GM19324 (cell line): ENCODE results near the gene NUB1.

Source experiments
- ATAC-seq: cut with Tn5 transposase; IDR thresholded peaks from one replicate; pipeline ENCODE4 v1.9.1; 2021; ENCODE audit warnings: mild to moderate bottlenecking, moderate library complexity; ENCODE audit not compliant: unreplicated experiment, low FRiP score

NUB1 gene

DNA sequence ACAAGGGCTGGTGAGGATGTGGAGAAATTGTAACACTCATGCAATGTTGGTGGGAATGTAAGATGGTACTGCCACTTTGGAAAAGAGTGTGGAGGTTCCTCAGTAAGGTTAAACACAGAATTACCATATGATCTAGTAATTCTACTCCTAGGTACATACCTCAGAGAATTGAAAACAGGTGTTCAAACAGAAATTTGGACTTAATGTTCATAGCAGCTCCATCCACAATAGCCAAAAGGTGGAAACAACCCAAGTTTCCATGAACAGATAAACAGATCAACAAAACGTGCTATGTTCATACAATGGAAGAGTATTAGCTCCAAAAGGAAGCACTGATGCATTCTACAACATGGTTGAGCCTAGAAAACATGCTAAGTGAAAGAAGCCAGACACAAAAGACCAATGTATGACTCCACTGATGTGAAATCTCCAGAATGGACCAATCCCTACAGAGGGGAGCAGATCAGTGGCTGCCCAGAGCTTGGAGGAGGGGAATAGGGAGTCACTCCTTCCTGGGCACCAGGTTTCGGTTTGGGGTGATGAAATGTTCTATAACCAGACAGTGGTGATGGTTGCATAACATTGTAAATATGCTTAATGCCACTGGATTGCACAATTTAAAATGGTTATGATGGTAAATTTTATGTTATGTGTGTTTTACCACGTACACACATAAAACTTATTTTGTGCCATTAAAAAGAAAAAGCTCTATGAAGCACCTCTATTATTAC is 73.9 kb downstream of the NUB1 start:
- ATAC-seq: no peak

- ATAC-seq: no peak
These were observed 74.7 kb downstream of the NUB1 start for GRCh38 chr7:151416112-151416940.

- no peak for ATAC-seq
These were observed 75.3 kb downstream of the NUB1 start for GRCh38 chr7:151416941-151417315.

DNA sequence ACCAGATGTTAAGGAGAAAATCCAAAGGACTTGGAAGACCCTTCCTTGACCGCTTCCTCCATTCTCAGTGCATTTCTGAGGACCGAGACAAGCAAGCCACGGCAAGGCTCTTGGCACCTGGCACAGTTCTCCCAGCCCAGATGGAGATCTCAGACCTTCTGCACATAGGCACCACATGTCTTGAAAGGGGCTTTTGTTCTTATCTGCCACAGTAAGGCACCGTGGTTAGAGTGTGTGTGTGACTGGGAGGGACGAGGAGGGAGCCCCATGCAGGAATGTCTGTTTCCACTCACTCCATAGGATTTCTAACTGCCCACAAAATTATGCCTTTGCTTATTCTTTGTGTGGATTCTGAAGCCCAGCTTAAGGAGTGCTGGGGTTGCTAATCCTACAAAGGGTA is 78.5 kb downstream of the NUB1 start:
- ATAC-seq: no peak

GRCh38 chr7:151422212-151422611 is 80.6 kb downstream of the NUB1 start:
- no peak for ATAC-seq

DNA sequence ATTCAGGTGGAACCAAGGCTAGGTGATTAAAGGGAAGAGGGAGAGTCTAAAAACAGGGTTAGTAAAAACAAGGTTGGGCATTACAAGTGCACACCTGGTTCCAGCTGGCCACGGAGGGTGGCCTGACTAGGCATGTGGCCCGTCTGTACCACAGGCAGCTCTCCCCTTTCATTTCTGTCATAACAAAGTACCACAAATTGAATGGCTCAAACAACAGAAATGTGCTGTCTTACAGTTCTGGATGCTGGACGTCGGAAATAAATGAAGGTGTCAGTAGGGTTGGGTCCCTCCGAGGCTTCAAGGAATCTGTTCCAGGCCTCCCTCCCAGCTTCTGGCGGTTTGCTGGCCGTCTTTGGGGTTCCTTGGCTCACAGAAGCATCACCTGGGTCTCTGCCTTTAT is 81.6 kb downstream of the NUB1 start:
- ATAC-seq: no peak

DNA sequence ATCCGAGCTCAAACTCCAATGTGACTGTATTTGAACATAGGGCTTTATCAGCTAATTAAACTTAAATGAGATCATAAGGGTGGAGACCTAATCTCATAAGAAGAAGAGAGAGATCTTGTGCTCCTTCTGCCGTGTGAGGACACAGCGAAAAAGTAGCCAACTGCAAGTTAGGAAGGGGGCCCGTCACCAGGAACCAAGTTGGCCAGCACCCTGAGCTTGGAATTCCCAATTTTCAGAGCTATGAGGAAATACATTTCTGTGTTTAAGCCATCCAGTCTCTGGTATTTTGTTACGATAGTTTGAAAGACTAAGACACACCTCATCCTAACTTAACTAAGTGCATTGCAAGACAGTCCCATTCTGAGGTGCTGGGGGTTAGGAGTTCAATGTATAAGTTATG is 82.3 kb downstream of the NUB1 start:
- no peak for ATAC-seq

GRCh38 chr7:151424799-151425198 is 83.2 kb downstream of the NUB1 start:
- ATAC-seq: no peak

- ATAC-seq: no peak
These were observed 84.2 kb downstream of the NUB1 start for GRCh38 chr7:151425670-151426440.

DNA sequence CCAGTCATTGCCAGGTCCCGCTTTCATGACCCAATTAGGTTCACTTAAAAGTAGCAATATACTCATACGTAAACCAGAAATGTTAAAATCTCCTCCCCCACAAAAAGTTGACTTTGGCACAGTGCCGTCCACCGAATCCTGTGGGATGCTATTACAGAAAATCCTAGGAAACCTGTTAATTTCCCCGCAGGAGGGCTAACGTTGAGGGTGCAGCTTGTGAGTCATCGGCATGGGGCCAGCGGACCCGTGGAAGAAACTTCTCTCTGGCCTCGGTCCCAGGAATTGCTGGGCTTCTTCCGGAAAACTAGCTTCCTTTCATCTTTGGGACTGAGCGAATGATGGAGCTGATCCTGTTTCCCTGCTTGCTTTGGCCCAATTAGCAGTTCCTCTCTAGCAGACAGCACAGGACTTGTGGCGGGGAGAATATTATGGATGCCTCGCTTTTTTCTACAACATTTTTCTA is 84.9 kb downstream of the NUB1 start:
- ATAC-seq: no peak

DNA sequence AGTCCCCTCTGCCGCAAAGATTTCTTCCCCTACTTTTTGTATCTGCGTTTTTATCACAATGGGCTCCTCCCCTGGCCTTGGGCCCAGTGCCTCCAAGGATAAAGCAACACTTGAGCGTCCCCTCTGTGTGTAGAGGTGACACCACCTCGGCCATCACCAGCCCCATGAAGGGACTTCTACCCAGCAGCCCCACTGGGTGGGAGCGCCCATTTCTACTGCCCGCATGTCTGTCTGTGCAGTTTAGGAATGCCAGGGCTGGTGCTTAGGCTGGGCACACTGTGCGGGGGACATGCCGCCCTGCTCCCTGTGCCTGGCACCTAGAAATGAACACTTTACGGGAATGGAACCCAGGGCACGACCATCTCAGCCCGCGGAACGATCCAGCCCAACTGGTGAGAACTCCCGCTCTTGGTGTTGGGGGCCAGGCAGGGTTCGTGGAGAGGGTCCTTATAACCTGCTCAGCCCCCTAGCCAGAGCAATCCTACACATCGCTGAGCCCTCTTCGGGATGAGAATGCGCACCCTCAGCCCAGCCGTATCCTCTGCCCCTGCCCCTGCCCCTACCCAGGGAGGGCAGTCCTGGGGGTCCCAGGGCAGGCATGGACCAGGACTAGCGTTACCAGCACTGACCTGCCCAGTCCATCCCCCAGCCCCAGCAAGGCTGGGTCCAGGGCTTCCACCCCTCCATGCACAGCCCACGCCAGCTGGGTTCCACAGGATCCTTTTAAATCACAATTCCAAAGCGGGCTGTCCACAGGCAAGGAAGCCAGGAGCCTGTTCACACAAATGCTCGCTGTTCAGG is 85.5 kb downstream of the NUB1 start:
- no peak for ATAC-seq

DNA sequence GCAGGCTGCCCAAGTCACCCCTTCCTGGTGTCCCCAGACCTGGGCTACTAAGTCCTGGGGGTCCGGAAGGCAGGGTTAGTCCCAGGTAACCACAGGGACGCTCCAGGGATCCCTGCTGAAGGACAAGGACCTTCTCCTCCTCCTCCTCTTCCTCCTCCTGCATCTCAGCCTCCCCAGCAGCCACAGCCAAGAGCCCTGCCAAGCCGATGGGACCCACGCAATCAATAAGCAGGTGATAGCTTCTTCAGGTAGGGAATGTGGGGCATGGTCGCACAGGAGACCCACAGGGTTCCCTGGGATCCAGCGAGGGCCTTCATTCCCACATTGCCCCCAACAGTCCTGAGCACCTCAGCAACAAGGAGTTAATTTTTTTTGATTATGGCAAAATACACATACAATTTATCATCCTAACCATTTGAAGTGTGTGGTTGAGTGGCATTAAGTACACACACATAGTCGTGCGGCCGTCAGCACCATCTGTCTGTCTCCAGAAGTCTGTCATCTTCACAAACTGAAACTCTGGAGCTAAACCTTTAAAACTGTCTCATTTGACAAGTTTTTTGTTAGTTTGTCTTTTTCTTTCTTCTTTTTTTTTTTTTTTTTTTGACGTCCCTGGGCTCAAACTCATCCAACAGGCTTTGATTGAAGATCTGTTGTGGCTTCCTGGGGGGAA is 86.2 kb downstream of the NUB1 start:
- ATAC-seq: no peak
